NCI-H128 (cell line): Measurements from ENCODE around the gene METTL1.

Source experiments
- DNase-seq: peaks from one replicate; lab custom pipeline; 2025; ENCODE audit not compliant: unreplicated experiment; lab: John Stamatoyannopoulos, UW

The METTL1 gene

GRCh38 chr12:57738661-57739237 is 33.2 kb downstream of the METTL1 start, which contains the start of gene AGAP2:
Gene AGAP2 (minus strand): TSS chr12:57738742. CDS start chr12:57738246, 496 bp downstream.
- no peak for DNase-seq

GRCh38 chr12:57737467-57738460 is 34.1 kb downstream of the METTL1 start:
- DNase-seq: no peak

GRCh38 chr12:57736741-57737466 is 35.0 kb downstream of the METTL1 start:
- no peak for DNase-seq

GRCh38 chr12:57735952-57736740 is 35.8 kb downstream of the METTL1 start:
- no peak for DNase-seq

- no peak for DNase-seq
Measured at GRCh38 chr12:57735198-57735855, 36.6 kb downstream of the METTL1 start.

- no peak for DNase-seq
Measured at GRCh38 chr12:57734591-57734990, 37.3 kb downstream of the METTL1 start.

- DNase-seq: no peak
Measured at GRCh38 chr12:57733928-57734327, 38.0 kb downstream of the METTL1 start.

GRCh38 chr12:57732726-57733593 is 38.9 kb downstream of the METTL1 start:
- DNase-seq: no peak

- DNase-seq: no peak
Measured at GRCh38 chr12:57732270-57732669, 39.6 kb downstream of the METTL1 start.

GRCh38 chr12:57731411-57732080 is 40.4 kb downstream of the METTL1 start:
- no peak for DNase-seq

- no peak for DNase-seq
Measured at GRCh38 chr12:57730336-57731067, 41.4 kb downstream of the METTL1 start.

GRCh38 chr12:57729321-57729844 is 42.5 kb downstream of the METTL1 start:
- DNase-seq: no peak

- DNase-seq: no peak
Measured at GRCh38 chr12:57727758-57728395, 44.0 kb downstream of the METTL1 start.

GRCh38 chr12:57726884-57727757 is 44.8 kb downstream of the METTL1 start:
- DNase-seq: no peak

GRCh38 chr12:57726151-57726883 is 45.6 kb downstream of the METTL1 start:
- peak; percentile 79 for DNase-seq

- no peak for DNase-seq
Measured at GRCh38 chr12:57725851-57726150, 46.1 kb downstream of the METTL1 start.
